Stimulated activated naive CD4-positive, alpha-beta T cell (primary cell): ENCODE results near the gene SYK.
"Not testable (repeated sequence)": the region's sequence is repeated elsewhere in the genome, so short reads cannot be mapped to it uniquely, and the experiment has no call there.

Source experiments
- DNase-seq, 6 experiments: peaks; one replicate each; lab custom pipeline; 2025; lab: John Stamatoyannopoulos, UW

The SYK gene

GRCh38 chr9:90880669-90881068 lies 79.0 kb downstream of the SYK start:
- no peak for DNase-seq

- DNase-seq = no peak
Observed at GRCh38 chr9:90881648-90882047, 80.0 kb downstream of the SYK start.

DNA sequence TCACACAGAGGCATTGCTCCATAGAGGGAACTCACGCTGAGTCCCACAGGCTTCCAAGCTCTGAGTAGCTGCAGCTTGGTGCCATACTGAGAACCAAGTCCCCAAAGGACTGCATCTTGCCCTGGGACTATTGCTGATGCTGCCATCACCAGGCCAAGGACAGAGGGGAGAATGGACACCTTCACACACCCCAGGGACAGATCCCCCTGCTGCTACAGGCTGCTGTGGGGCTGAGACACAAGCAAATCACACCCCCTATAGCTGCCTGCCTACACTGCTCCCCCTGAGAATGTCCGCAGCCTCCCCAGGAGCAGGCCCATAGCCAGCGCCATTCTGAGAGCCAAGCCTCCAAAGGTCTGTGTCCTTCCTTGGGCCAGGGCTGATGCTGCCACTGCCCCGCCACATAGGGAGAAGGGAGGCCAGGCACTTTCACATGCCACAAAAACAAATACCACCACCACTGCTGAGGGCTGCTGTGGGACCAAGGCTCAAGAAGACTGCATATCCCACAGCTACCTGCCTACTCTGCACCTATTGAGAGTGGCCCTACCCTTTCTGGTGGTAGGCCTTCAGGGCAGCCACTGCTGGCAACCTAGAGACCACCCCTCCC lies 81.5 kb downstream of the SYK start:
- DNase-seq = no peak

GRCh38 chr9:90883661-90884060 lies 82.0 kb downstream of the SYK start:
- no peak for DNase-seq

GRCh38 chr9:90884178-90884577 lies 82.6 kb downstream of the SYK start:
- no peak for DNase-seq

GRCh38 chr9:90886868-90887267 lies 85.2 kb downstream of the SYK start:
- DNase-seq = not testable (repeated sequence)

DNA sequence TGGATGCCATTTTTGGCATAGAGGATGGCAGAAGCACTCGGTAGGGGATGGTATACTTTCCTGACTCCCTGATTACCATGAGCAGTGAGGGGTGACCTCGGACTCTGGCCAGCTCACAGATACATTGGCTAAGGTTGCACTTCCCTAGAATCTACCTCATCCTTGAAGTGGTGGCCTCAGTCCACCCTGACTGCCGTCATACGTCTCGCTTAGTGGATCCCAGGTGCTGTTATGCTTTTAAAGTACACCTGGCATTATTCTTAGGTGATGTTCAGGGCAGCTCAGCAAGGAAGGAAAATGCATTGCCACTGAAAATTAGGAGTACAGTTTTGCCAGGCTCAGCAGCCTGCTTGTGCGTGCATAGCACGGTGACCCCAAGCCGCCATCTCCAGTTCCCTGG lies 87.3 kb downstream of the SYK start:
- DNase-seq = no peak

GRCh38 chr9:90890146-90890810 lies 88.7 kb downstream of the SYK start:
- no peak for DNase-seq

DNA sequence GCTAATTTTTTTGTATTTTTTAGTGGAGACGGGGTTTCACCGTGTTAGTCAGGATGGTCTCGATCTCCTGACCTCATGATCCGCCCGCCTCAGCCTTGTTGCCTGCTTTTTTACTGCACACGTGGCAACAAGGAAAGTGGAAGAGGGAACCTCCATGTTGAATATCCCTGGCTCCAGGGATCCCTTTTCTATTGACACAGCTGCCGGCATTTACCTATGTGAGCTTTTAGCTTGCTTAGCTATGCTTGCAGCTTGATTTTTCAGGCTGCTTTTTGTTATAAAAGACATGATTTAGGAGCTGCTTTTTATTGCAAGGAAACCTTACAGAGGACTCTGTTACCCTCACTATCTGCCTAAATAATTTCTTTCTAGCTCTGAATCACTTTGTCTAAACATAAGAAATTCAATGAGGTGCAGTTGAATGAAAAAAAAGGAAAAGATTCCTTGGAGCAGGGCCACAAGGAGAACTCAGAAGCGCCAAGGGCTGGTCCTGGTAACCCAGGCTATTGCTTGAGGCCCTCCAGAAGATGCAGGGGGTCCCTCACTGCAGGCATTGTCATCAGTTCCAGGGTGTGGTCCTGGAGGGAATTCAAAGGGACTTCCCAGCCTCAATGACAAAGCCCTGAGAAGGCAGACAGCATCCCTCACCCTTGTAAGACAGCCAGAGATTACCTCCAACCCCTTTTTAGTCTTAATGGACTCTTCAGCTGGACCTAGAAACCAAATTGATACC lies 89.9 kb downstream of the SYK start:
- DNase-seq = no peak

DNA sequence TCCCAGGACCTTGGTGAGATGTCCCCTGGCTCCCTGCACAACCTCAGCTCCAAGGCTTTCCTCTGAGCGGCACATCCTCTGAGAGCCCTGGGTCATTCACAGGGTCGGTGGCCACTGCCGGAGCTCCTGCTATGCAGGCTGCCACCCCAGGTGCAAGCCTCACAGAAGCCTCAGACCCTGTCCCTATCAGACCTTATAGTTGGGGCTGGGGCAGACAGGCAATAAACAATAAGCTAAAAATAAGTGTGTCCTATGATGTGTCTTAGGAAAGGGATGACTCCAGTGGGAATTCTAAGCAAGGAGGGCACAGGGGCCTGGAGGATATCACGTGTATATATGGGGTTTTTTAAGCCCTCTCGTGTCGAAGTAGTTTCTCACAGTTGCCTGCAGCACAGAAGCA lies 91.3 kb downstream of the SYK start:
- no peak for DNase-seq

DNA sequence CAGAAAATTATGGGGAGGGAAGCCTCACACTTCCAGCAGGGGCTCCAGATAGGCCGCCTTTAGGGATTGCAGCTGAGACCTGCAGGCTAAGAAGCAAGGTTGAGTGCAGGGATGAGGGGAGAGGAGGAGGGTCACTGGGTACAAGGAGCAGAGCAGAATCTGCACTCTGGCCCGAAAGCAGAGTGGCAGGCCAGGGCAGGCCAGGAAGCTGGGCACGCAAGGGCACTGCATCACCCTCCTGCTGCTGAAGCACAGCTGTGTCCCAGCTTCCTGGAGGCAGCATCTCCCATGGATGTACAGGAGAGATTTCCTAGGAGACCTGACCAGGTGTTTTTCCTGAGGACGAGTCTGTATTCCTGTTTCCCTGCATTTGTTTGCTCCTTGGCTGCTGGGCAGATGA lies 92.1 kb downstream of the SYK start:
- DNase-seq = no peak

GRCh38 chr9:90894986-90895687 lies 93.5 kb downstream of the SYK start:
- no peak for DNase-seq

- no peak for DNase-seq
Observed at GRCh38 chr9:90895786-90896185, 94.2 kb downstream of the SYK start.

GRCh38 chr9:90896231-90896630 lies 94.6 kb downstream of the SYK start:
- no peak for DNase-seq

GRCh38 chr9:90898228-90898627 lies 96.6 kb downstream of the SYK start:
- DNase-seq = no peak

DNA sequence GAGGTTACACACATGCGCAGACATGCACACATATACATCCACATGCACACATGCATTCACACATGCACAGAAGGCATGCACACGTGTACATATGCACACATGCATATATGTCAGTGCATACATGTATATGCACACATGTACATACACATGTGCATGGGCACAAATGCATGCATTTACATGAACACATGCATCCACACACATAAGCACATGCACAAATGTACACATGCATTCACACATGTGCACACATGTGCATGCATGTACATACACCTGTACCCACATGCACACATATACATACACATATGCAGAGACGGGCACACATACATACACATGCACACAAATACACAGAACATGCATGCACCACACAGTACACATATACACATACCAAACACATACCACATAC lies 97.7 kb downstream of the SYK start:
- no peak for DNase-seq

- no peak for DNase-seq
Observed at GRCh38 chr9:90900130-90900529, 98.5 kb downstream of the SYK start.

GRCh38 chr9:90901933-90902332 lies 100.3 kb downstream of the SYK start:
- DNase-seq = no peak

DNA sequence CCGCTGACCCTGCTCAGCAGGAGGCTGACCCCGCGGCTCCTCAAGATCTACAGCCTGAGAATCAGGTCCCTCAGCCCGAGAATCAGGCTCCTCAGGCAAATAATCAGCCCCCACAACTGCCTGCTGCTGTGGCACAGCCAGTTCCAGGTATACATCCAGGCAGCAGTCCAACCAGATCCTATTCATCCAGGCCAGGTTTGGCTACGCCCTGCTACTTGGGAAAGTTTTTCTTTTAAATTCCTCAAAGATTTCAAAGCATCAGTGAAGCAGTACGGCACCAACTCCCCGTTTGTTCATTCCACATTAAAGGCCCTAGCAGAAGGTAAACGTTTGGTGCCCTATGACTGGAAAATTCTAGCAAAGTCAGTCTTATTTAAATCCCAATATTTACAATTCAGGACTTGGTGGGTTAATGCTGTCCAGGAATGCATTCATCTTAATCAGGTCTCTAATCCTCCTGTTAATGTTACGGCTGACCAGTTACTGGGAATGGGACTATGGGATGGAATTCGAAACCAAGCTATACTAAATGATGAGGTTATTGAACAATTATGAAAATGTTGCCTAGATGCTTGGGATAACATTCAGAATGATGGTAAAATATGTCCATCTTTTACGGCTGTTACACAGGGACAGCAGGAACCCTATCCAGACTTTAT lies 102.3 kb downstream of the SYK start:
- no peak for DNase-seq

- DNase-seq = no peak
Observed at GRCh38 chr9:90904706-90905478, 103.3 kb downstream of the SYK start.

GRCh38 chr9:90905822-90906221 lies 104.2 kb downstream of the SYK start:
- no peak for DNase-seq
